ENCODE measurements around the gene FBXO8.

FBXO8 gene

DNA sequence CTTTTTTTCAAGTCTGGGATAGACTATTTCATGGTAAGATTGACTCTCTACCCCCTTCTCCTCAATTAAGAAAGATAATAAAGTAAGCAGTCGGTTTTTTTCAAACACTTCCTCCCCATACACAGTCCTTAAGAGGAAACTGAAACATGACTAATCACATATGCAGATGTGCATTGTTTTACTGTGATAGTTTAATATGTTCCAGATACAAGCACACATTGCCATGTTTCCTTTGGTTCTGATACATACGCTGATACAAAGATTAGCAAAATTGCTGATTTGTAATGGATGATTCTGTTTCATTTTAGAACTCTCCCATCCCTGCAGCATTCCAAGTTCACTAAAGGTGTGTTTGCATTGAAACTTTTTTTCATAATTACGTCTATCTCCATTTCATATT lies 76.1 kb downstream of the FBXO8 start:
- DNase-seq (ENCODE audit: low read depth), result no peak

DNA sequence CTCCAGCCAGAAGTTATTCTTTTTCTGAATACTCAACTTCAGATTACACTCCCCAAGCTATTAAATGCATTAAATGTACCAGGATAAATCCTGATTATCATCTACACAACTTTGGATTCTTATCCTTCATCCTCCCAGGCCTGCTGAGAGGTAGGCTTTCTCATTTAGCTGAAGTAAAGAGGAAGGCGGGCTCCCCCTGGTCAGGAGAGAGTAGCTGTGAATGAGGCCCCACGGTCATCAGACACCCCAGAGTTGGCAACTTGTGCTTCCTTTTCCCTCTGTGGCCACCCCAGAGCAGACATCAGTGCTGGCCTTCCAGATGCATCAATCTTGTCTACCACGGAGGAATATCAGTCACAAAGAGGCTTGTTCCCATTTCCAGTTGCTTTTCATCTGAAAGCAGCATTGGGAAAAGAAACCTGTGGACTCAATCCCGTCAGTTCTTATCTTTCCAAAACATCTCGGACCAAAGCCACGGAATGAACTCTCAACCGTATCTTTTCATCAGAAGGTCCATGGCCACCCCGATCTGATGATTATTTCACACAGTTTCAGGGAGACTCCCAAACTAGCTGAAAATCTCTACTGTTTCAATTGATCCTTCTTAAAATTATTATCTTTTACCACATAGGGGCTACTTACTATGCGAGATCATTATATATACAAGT lies 79.2 kb downstream of the FBXO8 start:
- DNase-seq (ENCODE audit: low read depth), result no peak

DNA sequence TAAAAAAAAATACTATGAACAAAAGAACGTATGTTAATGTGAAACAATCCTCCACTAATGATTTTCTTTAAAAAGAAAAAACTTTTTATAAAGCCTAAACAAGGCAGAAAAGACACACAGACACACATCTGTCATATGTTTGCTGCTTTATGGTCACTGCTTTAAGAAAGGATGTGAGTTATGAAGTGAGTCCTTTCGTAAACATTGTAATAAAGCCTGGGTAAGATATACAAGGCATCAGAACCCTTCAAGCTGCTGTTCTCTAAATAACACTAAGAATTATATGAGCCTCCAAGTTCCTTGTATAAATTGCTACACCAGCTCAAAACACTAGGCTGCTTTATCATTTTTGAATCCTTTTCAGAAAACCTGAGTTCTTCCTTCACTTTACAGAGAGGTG lies 81.6 kb downstream of the FBXO8 start:
- DNase-seq (ENCODE audit: low read depth), result no peak

DNA sequence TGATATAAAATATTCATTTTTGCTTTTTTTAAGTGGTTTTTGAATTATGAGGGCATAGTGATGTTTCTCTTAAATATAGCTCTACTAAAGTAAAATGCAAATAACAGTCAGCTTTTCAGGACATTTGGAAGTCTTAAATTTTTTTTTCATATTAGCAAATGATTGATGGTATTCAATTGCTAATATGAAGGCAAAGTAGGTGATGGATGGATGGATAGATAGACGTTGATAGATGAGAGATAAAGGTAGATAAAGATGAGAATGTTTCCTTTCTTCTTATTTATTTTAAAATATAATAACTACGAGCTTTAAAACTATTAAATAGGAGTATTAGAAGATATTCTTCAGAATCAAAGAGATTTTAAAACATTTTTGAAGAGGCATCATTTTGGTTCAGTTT lies 83.7 kb downstream of the FBXO8 start:
- no peak for DNase-seq (ENCODE audit: low read depth)

DNA sequence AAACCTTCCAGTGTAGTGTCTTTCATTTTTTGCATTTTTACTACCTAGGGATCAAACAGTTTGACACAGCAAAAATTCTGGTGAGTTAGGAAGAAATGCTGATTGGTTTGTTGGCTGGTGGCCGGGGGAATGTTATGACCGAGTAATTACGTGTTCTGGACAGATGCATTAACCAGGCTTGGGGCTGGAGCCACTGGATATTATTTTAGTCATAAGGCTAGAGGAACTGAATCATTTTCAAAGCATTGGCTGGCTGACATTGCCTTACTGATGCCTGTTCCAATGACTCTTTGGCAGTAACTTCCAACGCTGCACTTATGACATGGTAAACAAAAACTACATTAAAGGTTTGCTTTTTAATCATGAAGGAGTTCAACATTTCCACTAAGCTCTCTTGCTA lies 84.6 kb downstream of the FBXO8 start:
- DNase-seq (ENCODE audit: low read depth), result peak; percentile 55

DNA sequence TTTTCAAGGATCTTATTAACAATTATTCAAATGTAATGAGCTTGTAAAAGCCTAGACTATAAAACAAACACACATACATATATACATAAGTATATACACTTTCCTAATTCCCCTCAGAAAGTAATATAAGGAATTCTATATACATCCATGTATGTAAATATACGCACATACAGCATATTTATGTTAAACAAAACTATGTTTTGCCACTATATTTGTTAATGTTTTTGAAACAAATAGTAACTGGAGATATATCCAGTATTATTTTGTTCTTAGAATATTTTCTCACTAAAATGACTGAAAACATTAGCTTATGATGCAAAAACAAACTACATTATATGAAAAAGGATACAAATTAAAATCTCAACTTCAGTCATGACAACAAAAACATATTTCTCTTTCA lies 85.1 kb downstream of the FBXO8 start:
- no peak for DNase-seq (ENCODE audit: low read depth)

DNA sequence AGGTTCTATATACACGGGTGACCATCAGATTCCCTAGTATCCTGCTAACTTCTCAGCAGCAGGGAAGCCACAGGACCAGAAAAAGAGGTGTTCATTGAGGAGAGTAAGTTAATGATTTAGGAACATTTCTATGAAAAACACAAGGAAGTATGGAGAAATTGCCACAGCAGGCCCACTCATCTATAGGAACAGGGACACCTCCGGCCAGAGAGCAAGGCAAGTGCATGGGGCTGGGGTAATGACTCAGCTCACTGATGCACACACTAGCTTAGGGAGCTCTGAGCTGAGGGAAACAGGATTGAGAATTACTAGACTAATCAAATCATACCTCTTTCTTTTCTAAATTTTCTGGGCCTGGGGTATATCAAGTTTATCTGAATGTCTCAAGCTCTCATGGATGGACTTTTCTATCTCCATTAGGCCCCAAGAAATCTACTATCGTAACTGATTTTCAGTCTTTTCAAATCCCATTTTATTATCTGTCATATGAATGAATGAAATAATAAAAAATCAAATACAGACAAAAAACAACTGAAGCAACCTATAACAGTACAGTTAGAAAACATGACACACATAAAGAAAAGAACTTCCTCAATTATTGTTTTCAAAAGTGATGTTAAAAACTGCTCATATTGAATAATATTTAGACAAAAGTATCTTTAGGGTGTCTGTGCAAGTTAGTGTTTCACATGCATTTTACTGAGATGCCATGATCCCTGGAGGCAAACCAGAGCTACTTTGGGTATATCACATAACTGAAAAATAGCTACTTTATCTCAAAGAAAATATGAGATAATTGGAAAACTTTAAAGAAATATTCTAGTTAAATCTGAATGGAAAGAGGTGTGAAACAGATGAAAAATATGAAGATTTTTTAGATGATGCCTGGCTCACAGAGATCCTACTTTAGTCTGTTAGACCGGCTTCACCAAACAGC lies 89.8 kb downstream of the FBXO8 start:
- DNase-seq (ENCODE audit: low read depth), result no peak

DNA sequence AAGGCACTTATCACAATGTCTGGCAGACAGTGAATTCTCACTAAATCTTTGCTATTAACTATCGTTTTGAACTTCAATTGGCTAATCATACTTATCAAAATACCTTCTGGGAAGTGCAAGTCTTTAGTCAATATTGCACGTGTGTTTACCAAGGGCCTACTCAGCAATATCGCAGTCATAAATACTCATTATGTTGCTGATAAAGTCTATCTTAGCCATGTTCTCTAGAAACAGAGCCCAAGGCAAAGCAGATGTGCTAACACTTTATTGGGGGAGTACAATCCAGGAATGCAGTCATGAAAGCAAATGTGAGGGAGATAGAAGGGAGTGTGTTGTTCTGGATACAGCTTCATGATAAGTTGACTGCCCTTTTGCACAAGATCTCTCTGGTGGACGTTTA lies 90.5 kb downstream of the FBXO8 start:
- no peak for DNase-seq (ENCODE audit: low read depth)

DNA sequence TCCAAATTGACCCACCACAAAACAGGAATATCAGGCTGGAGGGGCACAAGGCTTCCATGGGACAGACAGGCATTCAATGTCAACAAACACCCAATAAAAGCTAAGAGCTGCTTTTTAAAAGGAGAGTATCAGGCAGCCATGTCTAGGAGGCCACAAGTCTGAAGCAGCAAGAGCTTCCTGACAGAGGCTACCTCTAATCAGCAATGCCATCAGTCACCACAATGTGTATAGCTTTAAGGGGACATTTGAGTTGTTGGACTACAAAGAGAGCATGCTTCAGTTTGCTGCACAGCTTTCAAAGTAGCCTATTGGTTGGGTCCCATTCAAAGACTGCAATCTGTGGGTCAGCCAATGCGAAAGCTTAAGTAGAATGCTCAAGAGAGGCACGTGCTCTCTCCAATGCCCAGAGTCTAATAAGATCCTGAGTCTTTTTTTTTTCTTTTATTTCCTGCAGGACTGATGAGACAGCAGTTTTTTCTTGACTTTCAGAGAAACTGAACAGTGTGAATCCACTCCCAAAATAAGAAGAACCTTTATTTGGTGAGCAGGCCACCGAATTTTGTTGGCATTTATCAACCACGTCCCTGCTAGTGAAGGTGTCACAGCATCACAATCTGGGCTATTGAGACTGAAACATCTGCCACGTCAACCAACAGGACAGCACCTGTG lies 92.5 kb downstream of the FBXO8 start:
- DNase-seq (ENCODE audit: low read depth), result no peak

DNA sequence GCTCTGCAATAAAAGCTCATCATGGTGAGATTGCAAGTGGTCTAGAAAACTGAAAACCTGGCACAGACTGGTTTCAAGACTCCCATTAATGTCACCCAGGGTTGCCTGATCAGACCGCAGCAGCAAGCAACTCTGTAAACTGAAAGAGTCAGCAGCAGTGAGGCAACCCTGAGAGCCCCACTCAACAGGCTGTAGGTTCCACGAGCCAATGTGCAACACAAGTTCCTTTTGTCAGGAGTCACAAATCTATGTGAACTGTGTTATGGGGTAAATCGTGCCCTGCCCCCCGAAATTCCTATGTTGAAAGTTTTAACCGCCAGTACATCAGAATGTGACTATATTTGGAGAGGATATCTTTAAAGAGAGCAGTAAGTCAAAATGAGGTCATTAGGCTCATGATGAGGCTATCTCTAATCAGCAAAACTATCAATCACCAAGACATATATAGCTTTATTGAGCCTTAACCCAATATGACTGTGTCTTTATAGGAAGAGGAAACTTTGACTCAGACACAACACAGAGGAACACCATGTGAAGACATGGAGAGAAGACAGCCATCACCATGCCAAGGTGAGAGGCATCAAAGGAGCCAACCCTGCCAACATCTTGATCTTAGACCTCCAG lies 94.0 kb downstream of the FBXO8 start:
- no peak for DNase-seq (ENCODE audit: low read depth)

Data from fibroblast of the conjunctiva (primary cell).